Ovary (tissue), 3 donors: ENCODE measurements around the gene PTPRA.

Source experiments
- CTCF ChIP-seq, 3 donors: fragments of 450-650 bp in 2 of 3; fragments of 200-600 bp in 1 of 3; IDR thresholded peaks; one replicate each; pipeline versions ENCODE4 v1.5.1 to v1.8.0; 2016 to 2022; ENCODE audit warnings: antibody characterized with exemption in 3 of 3, mild to moderate bottlenecking in 1 of 3
- POLR2A ChIP-seq: fragments of 450-650 bp; IDR thresholded peaks from one replicate; pipeline ENCODE4 v1.6.1; 2017; ENCODE audit warnings: antibody characterized with exemption, mild to moderate bottlenecking, moderate library complexity
- donor health status: DM: no; HTN: no; CAD: no.

DNA sequence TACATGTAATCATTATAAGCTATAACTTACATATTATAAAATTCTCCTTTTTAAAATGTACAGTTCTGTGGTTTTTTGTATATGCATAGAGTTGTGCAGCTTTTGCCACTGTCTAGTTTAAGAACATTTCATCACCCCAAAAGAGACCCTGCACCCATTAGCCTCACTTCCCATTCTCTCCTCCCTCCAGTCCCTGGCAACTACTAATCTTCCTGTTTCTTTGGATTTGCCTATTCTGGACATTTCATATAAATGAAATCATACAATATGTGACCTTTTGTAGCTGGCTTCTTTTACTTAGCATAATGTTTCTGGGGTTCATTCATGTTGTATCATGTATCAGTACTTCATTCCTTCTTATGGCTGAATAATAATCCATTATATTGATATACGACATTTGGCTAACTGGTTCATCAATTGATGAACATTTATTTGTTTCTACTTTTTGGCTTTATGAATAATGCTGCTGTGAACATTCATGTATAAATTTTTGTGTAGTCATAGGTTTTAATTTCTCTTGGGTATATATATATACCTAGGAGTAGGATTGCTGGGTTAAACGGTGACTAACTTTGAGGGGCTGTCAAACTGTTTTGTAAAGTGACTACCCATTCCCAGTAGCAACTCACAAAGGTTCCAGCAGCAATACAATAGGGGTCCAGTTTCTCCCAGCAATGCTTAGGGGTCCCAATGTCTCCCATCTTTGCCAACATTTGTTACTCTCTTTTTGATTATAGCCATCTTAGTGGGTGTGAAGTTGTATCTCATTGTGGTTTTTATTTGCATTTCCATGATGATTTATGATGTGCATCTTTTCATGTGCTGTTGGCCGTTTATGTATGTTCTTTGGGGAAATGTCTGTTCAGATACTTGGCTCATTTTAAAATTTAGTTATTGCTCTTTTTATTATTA is 10.7 kb downstream of the PTPRA start:
- TF ChIP-seq CTCF (IDR thresholded peaks at IDR 0.05) (no peak), POLR2A (no peak)
